GM18505 (cell line): ENCODE data around the gene C18orf63.
"Not testable (repeated sequence)": the region's sequence is repeated elsewhere in the genome, so short reads cannot be mapped to it uniquely, and the experiment has no call there.

Experiments used
- ATAC-seq: cut with Tn5 transposase; IDR thresholded peaks from one replicate; pipeline ENCODE4 v1.9.1; 2021; ENCODE audit not compliant: unreplicated experiment
- POLR2A ChIP-seq: IDR thresholded peaks from 4 replicates; pipeline ENCODE4 v1.6.1; 2011; ENCODE audit warnings: borderline replicate concordance; ENCODE audit not compliant: insufficient read depth, insufficient read length; ENCODE audit errors: extremely low read depth

Gene C18orf63

DNA sequence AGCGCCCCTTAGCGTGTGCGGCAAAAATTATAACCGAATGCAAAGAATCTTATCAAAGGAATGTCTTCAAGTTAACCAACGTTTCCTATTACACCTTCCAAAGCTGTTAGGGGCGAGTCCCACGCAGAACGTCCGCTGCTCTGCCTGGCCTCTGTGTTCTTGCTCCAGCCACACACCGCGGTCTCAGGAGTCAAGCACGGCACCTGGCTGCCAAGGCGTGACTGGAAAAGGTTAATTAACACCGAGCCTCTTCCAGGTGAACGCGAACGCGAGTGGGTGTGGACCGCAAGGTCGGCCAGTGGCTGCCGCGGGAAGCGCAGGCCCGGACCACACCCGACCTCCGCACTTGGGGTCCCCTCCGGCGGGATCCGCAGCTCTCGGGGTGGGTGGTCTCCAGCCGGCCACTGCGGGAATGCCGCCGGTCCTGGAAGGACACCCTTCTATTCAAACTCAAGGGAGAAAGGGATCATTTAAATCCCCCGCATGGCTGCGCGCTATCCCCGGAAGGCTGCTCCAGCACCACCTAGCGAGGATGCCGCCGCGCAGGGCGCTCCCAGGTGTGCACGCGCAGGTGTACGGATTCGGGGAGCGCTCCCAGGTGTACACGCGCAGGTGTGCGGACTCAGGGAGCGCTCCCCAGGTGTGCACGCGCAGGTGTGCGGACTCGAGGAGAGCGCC, 24.7 kb upstream of the C18orf63 start:
- no peak for ATAC-seq
- TF ChIP-seq POLR2A: no peak

DNA sequence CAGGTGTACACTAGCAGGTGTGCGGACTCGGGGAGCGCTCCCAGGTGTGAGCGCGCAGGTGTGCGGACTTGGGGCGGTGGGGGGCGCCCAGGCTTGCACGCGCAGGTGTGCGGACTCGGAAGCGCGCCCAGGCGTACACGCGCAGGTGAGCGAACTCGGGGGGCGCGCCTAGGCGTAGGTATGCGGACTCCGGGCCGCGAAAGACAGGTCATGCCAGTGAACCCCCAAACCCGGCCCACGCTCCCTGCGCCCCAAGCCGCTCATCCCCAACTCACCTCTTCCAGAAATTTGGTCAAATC, 24.2 kb upstream of the C18orf63 start:
- ATAC-seq: no peak
- no peak for TF ChIP-seq POLR2A

DNA sequence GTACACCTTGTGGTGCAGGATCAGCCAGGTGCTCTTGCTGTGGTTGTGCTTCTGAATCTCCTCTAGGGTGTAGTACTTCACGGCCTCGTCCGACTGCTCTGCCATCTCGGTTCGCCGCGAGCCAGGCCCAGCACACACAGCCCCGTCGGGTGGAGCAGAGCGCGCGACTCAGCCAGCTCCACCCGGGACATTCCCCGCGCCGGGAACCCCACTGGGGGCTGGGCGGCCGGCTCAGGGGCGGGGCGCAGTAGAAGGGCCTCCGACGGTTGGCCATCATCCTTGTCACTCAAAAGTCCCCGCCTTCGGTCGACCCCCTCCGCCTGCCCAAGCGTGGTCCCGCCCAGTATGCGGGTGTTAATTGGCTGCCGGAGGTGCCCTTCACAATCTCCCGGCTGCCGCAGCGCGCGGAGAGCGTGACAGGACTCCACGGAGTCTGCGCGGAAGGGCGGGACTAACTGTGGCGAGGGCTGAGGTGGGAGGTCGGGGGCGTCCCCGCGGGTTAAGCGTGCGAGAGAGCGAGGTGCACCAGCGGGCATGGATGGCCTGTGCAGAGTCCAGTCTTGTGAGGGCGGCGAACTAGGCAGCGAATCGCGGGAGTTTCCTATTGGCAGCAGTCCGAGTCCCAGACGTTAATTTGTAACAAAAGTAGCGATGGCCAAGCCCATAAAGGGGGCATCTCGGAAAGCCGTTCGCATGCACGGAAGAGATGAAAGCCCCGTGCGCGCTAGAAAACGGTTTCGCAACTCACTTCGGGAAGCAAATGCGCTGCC, 23.7 kb upstream of the C18orf63 start, which contains the start of gene CYB5A:
Gene CYB5A, minus strand, starts transcription at position 193 of the 770 bp plus-strand sequence. Its CDS starts 88 bp downstream, at position 105.
- peak; percentile 60 for TF ChIP-seq POLR2A
- ATAC-seq: peak; percentile 99

DNA sequence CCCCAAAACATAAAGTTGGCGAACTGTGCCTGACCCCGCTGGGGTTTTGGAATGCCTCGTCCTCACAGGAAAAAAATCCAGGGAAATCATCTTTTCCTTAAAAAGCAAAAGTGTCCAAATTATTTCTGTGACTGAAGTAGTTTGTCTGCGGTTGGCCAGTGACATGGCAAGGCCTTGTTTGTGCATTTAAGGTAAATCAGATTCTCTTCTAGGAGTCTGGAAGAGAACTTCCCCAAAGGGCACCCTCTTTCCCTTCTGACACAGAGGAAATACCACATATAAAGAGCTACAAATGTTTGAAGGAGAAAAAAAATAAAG, 23.1 kb upstream of the C18orf63 start:
- TF ChIP-seq POLR2A: no peak
- ATAC-seq: no peak

DNA sequence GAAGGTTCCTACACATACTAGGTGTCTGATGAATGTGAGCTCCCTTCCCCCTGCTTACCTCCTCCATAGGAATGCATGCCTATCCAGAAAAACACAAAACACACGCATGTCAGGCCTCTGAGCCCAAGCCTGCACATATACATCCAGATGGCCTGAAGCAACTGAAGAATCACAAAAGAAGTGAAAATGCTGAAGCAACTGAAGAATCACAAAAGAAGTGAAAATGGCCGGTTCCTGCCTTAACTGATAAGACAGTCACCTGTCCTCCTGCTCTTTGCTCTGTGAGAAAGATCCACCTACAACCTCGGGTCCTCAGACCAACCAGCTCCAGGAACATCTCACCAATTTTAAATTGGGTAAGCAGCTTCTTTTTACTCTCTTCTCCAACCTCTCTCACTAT, 22.7 kb upstream of the C18orf63 start:
- not testable (repeated sequence) for ATAC-seq

DNA sequence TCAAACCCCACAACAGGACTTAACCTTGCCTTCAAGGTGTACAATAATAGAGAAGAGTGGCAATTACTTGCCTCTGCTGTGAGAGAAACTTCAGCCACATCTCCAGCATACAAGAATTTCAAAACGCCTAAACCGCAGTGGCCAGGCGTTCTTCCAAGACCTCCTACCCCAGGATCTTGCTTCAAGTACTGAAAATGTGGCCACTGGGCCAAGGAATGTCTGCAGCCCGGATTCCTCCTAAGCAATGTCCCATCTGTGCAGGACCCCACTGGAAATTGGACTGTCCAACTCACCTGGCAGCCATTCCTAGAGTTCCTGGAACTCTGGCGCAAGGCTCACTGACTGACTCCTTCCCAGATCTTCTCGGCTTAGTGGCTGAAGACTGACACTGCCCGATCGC, 21.1 kb upstream of the C18orf63 start:
- TF ChIP-seq POLR2A: no peak
- no peak for ATAC-seq

DNA sequence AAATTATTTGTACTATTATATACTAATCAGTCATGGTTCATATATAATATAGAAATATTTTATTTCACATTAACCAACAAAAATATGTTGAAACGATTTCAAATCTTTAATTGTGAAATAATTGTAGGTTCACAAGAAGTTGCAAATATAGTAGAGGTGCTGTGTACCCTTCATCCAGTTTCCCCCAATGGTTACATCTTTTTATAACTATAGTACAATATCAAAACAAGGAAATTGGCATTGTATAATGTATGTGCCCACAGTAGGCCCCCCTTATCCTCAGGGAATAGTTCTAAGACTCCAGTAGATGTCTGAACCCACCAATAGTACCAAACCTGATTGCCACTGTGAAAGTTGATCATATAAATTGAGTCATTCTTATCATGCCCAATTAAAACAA, 16.5 kb upstream of the C18orf63 start:
- ATAC-seq: no peak
- TF ChIP-seq POLR2A: no peak

DNA sequence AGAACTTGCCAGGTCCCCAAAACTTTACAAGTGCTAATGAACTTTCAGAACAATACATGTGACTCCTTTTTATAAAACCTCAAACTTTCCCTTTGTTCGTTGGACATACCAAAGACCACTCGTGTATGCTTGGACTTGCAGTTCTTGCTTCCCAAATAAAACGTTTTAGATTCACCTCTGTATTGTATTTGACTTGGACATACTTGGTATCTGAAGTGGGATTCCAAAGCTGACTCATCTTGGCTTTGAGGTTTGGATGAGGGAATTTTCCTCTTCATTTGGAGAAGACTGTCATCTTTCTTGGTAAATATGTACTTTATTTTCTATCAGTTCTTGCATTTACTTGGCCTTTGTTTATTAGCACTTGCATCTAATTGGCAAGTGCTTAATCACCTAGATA, 15.9 kb upstream of the C18orf63 start:
- no peak for ATAC-seq
- no peak for TF ChIP-seq POLR2A

DNA sequence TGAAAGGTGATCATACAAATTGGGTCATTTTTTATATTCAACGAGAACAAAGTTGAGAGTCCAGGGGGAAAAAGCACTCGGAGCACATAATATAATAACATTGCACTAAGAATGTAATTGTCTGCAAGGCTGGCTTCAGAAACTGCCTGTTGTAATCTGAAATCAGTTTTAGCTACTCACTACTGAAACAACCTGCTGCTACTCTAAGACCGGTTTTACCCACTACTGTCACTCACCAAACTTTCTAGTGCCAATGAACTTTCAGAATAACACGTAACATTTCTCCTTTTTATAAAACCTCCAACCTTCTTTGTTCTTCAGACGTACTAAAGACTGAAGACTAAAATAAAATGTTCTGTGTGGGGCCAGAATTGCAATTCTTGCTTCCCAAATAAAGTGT, 12.3 kb upstream of the C18orf63 start:
- no peak for ATAC-seq
- TF ChIP-seq POLR2A: no peak

DNA sequence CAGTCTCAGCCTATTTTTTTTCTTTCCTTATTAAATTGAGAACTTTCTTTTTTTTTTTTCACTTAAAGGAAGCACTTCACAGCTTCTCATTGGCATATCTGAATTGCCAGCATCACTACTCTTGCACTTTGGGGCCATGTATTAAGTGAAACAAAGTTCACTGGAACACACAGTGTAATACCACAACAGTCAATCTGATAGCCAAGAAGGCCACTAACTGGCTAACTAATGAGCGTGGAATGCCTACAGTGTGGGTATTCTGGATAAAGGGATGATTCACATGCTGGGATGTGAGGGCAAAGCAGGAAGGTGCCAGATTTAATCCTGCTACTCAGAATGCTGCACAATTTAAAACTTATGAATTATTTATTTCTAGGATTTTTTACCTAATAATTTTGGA, 11.7 kb upstream of the C18orf63 start:
- no peak for TF ChIP-seq POLR2A
- ATAC-seq: no peak

DNA sequence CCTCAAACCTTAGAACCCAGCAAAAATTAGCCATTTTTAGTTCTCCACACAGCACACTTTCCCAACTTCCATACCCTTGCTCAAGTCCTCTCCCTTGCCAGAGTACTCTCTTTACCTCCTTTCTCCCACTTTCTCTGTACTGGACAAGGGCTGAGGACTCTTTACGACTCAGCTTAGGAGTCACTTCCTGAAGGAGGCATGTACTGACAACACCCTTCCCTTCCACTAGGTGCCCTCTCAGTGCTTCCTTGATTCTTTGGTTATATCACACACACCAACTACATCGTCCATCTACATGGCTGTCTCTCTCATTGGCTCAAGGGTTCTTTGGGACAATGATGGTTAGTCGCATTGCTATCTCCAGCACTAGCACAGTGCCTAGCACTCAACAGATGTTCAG, 5.2 kb upstream of the C18orf63 start:
- peak; percentile 68 for ATAC-seq
- no peak for TF ChIP-seq POLR2A

DNA sequence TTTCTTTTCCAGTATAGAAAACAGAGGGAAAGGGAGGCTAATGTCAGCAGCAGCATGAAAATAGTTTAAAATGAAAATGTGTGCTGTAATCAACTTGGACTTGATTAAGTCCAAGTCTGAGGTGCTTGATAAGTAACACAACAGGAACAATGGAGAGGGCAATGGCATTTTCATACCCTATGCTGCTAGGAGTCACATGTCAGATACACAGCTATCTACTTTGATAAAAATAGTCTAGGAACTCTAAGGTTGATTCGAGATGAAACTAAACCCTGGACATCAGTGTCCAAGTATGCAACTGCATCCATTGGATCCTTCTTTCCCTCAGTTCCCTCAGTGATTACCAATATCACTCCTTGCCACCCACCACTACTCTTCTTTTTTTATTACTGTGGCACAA, 4.6 kb upstream of the C18orf63 start:
- ATAC-seq: no peak
- no peak for TF ChIP-seq POLR2A

DNA sequence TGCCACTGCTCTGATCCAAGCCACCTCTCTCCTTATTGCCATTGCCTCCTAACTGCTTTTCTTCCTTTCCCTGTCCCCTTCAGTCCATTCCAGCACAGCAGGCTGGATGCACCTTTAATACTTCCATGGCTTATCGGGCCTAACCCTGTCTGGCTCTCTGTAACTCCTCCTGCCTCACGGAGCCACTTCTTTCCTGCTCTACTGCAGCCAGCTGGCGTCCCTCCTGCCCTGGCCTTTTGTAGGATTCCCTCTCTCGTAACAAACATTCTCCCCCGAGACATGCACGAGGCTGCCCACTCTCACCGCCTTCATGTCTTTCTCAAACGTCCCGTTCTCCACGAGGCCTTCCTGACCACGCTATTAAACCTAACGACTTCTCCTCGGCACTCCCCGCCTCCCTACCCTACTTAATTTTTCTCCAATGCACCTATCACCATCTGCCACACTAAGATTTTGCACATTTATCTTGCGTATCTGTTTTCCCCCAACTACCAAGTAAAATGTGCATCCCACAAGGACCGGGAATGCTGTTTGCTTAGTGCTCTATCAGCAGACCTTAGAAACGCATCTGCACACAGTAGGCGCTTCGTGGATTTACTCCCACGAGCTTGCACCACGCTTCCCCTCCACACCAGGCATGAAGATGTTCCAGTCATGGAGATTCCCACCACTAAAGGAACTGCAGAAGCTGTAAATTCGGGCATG, 728 bp upstream of the C18orf63 start:
- TF ChIP-seq POLR2A: no peak
- no peak for ATAC-seq

DNA sequence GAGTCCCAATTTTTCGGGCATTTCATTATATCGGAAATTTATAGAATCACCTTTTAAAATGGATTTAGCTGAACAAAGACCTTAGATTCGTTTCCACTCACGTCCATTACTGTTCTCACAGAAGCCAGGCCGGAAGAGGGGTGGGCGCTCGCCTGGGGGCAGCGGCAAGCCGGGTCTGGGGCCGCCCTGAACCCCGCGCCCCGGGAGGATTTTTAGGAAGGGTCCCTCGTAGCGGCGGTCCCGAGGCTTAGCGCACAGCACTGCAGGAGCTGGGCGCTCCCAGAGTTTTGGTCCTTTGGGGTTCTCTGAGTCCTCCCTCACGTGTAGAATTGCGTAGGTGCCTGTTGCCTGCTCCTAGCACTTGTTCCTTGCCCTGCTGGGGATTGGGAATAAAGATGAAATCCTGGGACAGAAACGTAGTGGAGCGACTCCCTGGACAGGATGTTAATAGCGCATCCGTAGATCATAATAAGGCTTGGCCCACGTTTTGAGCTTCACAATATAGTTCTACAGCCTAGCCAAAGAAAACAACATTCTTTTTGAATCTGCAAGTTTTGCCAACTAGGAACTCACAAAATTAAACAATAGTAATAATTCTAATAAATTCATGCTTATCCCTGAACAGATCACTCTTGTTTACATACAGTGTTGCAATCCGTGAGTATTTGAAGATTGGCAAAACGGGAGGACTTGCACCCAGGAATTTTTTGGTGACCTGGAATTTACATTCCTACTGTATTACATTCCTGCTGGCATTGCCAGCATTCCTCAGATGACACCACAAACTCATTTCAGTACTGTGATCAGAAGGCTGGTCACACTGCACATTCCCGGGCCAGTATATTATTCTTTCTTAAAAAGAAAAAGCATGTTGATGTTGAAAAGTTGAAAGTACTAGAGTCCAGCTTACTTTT, 875 bp downstream of the C18orf63 start:
- no peak for ATAC-seq
- TF ChIP-seq POLR2A: no peak

DNA sequence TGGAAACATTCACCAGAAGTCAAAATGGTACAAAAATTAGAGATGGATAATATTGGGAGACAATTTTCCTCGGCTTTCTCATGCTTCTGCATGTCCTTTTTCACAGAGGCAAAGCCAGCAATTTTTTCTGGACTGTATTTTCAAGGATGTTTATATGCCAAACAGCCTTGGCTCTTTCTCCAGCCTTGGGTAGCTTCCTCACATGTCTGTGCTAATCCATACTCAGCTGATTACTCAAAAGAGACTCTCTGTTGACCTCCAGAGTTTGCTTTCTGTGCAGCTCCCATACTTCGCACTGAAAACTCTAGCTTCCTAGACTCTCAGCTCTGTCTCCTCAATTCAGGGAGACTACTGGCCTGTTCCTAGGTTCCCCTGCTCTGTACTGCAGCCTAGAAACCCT, 10.6 kb downstream of the C18orf63 start:
- TF ChIP-seq POLR2A: no peak
- ATAC-seq: no peak

DNA sequence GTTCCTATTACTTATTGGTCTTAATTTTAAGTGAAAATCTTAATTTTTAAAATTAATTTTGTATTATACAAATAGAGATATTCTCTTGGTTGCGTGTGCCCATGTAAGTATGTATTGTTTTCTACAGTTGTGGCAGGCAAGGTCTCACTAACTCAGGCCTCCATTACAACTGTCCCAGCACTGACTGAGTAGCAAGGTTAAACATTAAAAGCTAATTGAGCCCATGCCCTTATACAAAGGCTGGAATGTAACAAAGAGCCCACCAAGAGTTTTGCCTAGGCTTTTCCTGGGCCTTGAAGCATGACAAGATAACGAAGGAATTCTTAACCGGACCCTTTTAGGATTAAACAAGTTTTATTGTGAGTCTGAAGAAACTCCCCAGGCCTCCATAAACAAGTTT, 11.2 kb downstream of the C18orf63 start:
- not testable (repeated sequence) for ATAC-seq
